Activated CD4-positive, CD25-positive, alpha-beta regulatory T cell (primary cell): ENCODE measurements around the gene HSPB9.
"Not testable (repeated sequence)": the region's sequence is repeated elsewhere in the genome, so short reads cannot be mapped to it uniquely, and the experiment has no call there.

Experiments
- DNase-seq, 4 experiments: peaks; one replicate each; lab custom pipeline; 2025; lab: John Stamatoyannopoulos, UW

Gene HSPB9

DNA sequence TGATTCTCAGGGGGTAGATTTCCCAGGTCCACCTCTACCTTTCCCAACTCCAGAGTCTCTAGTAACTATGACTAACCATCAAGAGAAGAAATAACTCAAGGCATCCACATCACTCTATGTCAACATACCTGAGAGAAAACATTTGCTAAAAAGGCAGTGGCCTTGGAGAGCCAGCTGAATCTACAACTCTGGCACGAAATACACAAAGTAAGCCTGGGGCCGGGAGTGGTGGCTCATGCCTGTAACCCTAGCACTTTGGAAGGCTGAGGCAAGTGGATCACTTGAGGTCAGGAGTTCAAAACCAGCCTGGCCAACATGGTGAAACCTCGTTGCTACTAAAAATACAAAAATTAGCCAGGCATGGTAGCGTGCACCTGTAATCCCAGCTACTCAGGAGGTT is 20.5 kb downstream of the HSPB9 start:
- DNase-seq = not testable (repeated sequence)

DNA sequence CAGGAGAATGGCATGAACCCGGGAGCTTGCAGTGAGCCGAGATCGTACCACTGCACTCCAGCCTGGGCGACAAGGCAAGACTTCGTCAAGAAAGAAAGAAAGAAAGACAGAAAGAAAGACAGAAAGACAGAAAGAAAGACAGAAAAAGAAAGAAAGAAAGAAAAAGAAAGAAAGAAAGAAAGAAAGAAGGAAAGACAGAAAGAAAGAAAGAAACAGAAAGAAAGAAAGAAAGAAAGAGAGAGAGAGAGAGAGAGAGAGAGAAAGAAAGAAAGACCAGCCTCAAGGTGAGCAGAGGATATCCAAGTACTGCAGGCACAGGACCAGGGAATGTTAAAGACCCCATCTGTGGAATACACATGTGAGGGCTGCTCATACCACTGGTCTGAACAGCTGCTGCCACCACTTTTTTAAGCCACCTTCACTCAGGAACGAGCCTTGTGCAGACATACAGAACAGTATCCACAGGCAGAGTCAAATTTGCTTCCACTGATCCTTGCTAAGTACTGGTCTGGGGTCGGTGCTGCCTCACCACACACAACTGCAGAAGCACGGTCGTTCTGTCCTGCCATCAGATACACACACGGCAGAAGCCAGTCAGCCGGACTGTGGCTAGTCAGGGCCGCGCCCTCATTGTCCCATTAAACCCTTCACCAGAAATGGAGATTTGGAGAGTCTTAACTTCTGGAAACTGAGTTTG is 24.5 kb downstream of the HSPB9 start:
- no peak for DNase-seq

DNA sequence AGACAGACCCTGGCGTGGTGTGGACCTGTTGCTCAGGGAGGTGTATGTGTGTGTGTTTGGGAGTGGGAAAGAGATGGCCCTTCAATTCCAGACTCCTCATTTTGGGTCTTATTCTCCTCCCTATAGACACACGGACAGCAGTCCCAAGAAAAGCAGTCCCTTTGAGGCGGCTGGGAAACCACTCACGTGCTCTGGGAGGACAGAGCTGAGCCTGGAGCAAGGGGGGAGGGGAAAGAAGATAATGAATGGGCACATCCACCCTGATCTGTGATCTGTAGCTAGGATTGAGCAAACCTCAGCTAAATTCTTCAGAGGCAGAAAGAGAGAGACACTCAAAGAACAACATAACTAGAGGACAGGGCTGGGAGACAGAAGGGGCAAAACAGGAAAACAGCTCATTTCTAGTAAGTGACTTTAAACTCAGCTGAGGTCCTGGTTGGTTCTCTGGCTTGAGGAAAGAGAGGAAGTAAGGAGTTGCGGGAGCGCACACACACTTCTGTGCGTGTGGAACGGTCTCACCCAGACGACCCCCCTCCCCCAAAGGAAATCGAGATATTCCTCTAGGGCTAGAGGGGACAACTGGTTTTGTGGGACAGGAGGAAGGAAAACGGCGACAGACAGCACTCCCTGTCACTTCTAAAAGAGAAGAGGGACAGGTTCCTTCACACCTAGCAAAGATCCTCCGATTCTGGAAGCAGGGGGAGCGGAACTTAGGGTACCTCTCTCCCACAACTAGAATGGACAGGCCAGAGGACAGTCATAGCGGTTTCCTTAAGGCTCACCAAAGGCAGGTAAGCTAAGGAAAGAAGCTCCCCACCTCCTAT is 31.5 kb downstream of the HSPB9 start:
- no peak for DNase-seq

DNA sequence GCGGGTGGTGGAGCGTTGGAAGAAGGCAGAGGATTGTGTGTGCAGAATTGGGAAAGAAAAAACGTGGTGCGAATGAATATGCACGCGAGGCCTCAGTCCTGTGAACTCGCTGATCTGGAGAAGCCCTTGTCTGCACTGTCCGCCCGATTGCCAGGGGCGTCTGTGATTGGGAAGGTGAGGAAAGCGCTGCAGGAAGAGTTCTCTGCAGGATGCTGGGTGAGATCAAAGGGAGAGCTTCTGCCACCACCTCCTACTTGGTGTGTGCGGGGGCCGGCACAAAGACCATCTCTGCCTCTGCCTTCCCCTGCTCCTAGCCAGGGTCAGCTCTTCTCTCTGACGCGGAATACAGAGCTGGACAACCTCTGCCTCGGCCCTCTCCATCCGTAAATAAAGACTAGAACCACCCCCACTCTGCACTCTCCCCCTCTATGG is 33.0 kb downstream of the HSPB9 start:
- no peak for DNase-seq

DNA sequence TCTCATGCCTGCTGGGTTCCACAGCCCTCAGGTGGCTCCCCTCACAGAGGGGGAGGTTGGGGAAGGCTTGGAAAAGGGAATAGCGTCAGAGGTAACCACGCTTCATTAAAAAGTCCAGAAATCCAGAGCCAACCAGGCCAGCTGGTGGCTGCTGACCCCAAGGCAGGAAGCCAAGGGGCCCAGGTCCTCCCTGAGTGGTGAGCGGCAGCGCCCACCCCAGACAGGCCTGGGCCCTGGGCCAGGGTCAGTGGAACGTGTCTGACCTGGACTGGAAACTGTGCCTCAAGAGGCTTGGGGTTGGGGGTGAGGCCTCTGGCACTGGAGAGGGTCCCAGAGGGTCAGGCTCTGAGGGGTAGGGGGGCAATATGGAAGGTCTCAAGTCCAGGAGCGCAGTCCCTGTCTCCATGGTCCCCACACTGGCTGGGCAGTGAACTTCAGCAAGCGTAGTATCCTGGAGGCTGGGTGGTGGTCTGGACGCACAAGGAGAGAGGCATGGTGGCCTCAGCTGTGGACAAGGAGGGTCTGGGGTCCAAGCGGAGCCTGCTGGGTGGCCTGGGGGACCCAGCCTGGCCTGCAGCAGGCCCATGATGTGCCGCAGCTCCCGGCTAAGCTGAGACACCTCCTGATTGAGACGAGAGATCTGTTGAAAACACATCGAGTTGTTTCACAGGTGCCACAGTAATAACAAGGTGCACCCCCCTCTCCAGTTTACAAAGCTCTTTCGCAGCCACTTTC is 37.4 kb downstream of the HSPB9 start:
- no peak for DNase-seq

DNA sequence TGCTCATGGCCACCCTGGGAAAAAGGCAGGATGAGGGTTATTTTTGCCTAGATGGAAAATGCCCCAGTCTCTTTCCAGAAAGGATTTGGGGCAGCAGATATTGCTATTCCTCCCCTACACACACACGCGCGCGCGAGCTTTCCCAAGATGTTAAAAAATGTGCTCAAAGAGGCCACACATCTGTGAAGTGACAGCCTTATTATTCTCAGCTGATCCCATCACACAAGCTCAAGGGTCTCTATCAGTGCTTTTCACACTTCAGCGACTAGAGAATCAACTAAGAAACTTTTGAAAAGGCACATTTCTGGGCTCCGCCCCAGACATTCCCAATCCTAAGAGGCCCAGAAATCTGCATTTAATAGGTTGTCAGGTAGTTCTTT is 37.9 kb downstream of the HSPB9 start:
- DNase-seq = no peak

DNA sequence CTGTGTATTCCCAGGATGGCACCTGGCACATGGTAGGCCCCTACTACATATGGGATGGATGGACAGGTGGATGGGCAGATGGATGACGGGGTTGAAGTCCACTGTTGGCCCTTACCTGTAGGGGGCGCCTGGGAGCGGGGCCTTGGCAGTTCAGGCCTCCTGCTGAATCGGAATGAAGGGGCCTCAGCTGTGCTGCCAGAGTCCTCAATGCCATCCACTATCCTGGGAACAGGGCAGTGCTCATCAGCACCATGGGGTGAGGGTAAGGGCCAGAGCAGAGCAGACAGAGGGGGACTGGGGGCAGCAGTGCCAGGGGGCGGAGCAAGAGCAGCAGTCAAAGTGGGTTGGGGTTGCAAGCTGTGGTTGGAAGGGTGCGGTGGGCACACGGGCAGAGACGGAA is 40.5 kb downstream of the HSPB9 start:
- DNase-seq = peak in 2 of 4 experiments; percentile 9 to 21

DNA sequence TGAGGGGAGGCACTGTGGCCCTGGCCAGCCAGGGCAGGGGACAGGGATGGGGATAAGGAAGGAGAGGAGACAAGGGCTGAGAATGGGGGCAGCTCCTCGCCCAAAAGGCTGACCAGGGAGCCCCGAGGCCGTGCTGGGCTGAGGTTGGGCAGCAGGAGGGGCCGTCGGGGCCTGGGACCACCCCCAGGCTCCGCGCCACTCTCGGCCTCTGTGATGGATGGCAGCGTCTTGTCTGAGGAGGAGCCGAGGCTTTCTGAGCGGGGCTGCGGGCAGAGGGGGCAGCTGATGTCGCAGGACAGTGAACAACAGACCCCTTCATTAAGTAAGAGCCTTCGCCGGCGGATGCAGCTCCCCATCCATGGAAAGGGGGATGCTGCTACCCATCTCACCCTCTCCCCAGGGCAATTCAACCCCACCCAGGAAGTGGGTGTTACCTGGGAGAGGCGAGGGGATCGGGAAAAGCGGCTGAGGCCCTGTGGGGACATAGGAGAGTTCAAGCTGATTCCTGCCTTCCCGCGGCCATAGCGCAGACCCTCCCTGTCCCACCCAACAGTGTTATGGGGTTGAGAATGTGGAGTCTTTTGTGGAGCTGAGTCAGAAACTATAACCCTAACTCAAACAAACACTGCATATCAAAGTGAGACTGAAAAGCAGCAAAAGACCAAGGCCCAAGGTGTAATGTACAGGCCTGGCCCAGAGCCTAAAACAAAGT is 41.2 kb downstream of the HSPB9 start:
- DNase-seq = no peak

DNA sequence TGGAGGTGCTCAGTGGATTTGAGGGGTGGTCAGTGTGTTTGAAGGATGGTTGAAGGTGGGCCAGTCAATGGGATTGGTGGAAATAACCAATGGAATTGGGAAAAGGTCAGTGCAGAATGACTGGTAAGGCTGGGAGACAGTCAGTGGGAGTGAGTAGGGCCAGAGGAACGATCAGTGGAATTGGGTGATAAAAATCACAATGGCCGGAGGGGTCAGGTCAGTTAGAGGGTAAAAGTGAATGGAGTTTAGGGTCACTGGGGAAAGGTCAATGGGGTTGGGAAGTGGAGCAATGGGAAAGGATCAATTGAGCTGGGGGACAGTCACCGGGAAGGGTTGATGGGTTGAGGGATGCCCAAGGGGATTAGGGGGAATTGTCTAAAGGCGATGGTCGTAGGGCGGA is 43.1 kb downstream of the HSPB9 start:
- no peak for DNase-seq

DNA sequence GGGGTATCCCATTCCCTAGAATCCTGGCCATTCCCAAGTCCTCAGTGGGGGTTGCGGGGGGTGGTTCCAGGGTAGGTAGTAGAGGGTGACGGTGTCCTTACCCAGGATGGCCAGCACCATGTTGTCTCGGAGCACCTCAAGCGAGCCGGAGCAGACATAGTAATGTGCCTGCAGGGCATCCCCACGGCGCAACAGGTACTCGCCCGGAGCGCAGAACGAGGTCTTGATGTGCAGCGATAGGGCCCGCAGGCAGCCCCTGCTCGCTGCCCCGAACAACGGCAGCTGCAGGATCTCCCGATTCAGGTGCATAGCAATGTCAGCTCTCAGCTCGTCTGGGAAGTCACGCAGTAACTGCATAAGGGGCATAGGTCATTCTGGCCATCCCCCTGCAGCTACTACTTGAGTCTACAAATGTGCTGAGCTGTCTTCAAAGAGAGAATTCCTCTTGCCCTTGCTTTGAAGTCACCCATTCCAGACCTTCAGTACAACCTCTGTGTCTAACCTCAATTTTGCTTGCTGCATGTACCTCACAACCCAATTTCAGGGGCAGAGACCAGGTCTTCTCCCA is 43.7 kb downstream of the HSPB9 start:
- DNase-seq = no peak

DNA sequence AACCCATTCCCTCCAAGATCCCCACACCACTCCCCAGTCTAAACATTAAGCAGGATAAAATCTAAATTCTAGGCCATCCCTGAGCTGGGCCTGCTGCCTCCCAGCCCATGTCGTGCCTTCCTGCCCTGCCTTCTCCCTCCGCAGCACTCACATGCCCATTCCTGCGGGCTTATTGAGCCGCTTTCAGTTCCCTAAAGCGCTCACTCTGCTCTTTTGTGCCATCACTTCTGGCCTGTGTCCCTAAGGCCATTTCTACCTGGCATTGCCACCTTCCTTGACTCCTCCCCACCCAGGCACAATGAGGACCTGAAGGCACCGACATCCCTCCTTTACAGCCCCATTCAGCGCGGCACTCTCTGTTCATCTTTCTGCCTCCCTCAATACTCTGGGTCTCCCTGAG is 45.2 kb downstream of the HSPB9 start:
- DNase-seq = no peak

DNA sequence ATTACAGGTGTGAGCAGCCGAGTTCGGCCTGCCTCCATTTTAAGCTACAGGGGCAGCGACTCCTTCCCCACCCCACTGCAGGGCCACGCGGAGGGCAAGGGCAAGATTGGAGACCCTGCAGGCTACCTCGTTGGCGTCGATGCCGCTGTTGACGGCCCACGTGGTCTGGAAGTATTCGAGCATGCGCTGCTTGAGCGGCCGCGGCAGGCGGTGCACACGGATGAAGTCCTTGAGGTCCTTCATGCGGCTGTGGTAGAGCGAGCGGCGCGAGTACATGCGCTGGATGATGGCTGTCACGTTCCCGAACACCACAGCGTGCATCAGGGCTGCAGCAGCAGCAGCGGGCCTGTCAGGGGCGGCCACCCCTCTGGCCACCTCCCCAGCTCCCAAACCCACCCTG is 46.7 kb downstream of the HSPB9 start:
- no peak for DNase-seq

DNA sequence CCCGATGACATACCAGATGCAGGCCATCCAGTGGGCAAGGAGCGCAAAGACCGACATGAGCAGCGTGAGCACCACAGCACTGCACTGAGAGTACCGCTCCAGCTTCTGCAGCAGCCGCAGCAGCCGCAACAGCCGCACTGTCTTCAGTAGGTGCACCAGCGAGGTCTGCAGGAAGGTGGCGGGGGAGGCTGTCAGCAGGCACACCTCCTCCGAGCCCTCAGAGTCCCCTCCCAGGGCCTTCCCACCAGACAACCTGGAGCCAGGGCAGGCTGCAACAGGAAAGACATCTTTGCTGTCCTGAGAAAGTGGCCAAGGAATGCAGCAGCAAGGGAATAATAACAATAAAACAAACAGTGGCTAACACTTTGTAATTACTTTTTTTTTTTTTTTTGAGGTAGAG is 49.2 kb downstream of the HSPB9 start:
- no peak for DNase-seq
